ENCODE data around the gene GAS2L1.

DNA sequence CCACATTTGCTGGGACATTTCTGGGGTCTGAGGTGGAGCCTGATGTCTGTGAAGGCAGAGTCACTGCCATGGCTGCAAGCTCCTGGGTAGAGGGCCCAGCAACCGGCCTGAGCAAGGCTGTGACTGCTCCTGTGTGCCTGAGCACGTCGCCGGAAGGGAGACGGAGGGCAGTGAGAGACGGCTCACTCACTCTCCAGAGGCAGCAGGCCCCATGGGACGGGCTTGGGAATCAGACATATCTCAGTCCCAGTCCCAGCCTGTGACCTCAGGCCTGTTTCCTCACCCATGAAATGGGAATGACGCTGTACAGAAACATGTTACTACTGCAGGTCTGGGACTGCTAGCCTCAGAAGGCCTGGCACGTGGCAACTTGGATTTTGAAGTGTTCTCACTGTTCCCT, 45.4 kb downstream of the GAS2L1 start:
- TF ChIP-seq POLR2A (IDR thresholded peaks at IDR 0.05): no peak
- TF ChIP-seq CTCF (IDR thresholded peaks at IDR 0.05): no peak
- TF ChIP-seq EP300 (IDR thresholded peaks at IDR 0.05): no peak
- TF ChIP-seq POLR2AphosphoS5 (IDR thresholded peaks at IDR 0.05): no peak

All from stomach (tissue), 4 donors.